HG02938 (cell line): Measurements from ENCODE around the gene CD36.
"Not testable (repeated sequence)": the region's sequence is repeated elsewhere in the genome, so short reads cannot be mapped to it uniquely, and the experiment has no call there.

Experiments
- ATAC-seq: cut with Tn5 transposase; IDR thresholded peaks from one replicate; pipeline ENCODE4 v1.9.1; 2021; ENCODE audit warnings: mild to moderate bottlenecking, moderate library complexity; ENCODE audit not compliant: unreplicated experiment

Gene CD36

DNA sequence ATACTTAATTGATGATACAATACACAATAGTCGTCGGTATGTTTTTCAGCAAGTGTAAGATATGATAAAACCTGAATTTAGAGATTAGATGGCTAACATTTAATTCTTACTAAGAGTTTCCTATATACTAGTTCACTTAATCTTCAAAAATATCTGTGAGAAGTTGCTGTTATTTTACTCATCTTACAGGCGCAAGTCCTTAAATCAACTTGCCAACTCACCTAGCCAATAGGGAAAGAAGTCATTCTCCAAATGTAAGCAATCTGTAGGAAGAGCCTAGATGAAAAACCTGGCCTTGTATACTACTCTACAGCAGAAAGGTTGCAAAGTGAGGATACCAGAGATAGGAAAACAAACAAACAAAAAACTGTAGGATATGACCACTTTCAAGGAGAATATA, 10.6 kb downstream of the CD36 start:
- no peak for ATAC-seq

DNA sequence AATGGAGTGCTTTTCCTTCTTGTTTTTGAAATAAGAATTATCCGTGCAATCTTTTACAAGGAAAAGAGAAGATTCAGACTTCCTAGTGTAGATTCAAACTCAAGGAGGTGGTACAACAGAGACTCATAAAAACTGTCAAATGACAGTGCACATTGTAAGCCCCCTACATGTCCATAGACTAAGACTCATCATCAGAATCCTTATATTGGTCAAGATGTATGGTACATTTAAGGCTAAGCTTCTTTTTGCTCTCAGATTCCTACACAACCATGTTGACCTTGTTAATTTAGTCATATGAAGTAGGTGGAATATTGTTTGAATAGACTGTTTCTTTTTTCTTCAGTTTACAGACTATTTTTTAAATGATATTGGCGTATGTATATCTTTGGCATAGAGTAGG, 11.6 kb downstream of the CD36 start:
- ATAC-seq = no peak

DNA sequence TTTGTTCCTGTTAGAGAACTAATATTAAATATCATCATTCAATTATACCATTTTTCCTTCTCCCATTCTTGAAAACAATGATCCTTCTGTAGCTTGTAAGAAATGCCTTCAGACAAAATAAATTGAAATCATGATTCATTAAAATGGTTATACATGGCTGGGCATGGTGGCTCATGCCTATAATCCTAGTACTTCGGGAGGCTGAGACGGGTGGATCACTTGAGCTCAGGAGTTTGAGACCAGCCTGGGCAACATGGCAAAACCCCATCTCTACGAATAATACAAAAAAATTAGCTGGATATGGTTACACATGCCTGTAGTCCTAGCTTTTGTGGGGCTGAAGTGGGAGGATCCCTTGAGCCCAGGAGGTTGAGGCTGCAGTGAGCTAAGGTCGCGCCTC, 13.0 kb downstream of the CD36 start:
- ATAC-seq = no peak

DNA sequence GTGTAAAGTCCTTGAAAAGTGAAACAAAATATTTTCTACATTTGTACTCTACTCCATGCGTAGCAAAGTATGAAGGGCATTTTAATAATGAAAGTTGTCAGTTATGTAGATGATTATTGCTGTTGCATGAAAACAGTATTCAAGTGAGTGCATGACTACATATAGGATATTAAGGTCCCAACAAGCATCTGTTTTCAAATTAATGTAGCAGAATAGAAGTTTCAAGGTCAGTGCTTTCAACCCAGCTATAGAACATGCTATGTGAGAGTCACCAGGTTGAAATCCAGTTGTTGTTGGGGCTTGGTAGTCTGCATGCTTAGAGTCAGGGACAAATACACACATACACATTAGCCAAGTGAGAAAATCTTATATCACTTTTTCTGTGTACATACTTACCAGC, 14.8 kb downstream of the CD36 start:
- ATAC-seq = no peak

DNA sequence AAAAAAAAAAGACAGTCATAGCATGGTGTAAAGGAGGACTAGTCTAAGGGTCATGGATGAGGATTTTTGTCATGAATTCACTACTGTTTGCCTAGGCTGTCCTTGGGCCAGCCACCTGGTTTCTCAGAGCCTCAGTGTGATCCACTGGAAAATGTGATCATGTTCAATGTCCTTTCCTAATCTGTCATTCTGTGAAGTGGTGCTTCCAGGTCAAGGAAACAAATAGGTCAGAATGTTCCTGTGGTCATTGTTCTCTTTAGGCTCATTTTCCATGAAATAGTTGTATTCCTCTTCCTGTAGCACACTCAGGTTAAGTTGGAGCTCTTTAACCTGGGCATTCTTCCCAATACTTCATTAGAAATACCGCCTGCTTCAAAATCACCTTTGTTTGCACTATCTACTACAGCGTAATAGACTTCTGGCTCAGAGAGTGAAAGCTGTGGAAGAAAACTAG, 16.5 kb downstream of the CD36 start:
- ATAC-seq = no peak

DNA sequence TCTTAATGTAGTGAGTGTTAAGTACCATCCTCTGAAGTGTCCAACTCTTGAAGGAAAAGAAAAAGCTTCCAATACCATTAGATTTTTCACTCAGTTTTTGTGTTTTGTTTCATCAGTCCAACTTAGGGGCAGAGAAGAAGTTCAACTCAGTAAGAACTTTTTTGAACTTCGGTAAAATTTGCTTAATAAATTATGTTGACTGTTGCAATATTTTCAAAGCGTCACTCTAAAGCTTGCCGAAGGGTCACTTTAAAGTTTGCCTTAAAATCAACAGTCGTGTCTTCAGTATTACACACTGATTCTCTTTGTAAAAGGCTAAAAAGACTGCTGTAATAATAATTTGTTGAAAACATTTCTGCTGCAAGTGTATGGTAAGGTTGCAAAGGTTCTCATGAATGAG, 17.6 kb downstream of the CD36 start:
- ATAC-seq = no peak

DNA sequence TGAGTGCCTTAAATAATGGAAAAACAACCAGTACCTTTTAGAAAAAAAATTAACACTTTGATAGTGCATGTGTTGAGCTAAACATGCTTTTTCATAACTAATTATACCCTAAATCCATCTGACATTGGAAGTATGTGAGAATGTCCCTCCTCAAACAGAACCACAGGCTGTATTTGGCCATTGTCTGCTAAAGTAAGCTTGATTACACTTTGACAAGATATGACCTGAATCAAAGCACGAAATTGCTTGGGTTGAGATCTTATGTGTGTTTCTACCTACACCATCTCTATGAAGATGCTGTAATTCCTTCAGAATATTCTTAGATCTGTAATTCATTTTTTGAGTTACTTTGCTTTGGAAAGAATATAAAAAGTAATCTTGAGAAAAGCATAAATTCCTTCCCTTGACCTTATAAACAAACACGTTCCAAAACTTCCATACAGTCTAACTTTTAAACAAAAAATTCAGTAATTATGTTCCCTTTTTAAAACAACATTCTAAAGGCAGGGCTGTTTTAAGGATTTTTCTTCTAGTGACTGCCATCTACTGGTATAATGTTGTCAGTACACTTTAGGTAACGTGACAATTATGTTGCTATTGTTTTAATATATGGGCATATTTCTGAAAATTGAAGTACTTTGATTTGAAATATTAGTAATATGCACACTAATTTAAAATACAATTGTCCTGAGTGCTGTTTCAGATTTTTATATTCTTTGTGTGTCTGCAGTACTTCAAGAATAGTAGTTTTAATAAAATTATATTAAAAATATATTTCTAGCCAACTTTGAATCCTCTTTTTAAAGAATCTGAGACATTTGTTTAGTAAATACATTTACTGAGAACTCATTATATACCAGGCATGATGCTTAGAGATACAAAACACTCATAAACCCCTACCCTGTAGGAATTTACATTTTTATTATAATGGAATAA, 20.9 kb downstream of the CD36 start:
- no peak for ATAC-seq

DNA sequence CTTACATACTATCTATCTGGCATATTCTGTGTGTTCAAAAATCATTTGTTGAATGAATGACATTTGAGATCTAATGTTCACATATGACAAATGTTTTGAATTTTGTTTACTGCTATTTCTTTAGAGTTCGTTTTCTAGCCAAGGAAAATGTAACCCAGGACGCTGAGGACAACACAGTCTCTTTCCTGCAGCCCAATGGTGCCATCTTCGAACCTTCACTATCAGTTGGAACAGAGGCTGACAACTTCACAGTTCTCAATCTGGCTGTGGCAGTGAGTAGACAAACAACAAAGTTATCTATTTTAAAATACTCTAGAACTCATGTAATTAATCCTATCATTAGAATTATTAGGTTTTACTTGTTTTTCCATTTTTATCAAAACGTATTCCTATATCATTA, 22.5 kb downstream of the CD36 start:
- ATAC-seq = no peak

DNA sequence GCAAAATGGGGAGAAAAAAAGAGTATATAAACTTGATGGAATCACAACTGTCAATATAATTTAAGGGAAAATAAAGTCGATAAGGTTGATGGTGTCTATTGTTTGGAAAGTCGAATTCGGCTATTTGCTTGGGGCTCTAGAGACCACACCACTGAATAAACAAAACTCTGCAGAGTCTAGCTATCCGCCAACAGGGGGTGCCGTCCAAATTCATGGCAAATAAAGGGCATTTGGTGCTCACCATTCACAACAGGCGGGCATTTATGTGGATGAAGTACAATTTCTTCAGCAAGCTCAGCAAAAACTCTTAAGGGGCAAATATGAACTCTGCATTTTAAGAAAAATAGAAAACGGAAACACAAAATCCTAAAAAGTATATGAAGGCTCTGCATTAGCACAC, 23.3 kb downstream of the CD36 start:
- ATAC-seq = no peak

DNA sequence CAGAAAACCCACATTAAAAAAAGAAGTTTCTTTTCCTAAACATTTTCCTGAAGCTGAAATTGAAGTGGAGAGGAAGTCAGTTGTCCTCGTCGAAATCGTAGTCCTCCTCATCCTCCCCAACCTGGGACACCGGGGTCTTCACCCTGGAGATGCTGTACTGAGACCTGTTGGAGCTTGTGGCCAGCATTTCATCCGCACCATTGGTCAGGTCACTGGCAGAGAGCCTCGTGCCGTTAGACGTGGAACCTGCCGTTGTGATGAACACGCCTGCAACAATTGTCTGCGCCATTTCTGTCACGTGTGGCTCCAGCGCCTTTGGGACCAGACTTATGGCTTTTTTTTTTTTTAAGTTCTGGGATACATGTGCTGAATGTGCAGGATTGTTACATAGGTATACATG, 23.8 kb downstream of the CD36 start:
- ATAC-seq = no peak

DNA sequence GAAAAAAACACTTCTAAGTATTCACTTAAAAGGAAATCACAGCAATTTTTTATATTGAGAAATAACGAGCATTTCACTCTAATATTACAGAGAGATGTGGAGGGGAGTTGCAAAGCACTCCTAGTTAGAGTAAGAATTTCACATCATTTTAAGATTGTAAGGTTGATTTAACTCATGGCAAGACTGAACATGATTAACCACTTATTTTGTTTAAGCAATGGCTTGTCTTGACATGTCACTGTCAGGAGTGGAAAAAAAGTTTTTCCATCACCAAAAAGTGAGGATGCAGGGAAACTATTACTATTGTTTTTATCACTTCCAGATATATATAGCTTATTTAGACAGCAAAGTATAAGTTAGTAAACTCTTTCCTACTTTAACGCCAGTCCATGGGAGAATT, 27.1 kb downstream of the CD36 start:
- no peak for ATAC-seq

DNA sequence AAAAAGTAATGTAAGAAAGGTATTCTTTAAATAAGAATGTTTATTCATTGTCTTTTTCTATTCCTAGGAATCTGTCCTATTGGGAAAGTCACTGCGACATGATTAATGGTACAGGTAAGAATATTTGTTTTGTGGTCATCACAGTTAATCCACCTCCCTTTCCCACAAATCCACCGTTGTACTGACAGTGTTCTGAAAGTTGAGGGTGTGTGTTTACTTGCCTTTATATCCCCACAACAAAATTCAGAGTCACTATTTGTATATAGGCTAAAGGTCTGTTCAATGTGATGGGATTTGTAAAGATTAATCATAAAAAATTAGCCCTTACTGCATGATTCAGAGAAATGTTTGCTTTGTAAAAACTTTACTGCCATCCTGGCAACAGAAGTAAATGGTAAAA, 27.9 kb downstream of the CD36 start:
- ATAC-seq = no peak

DNA sequence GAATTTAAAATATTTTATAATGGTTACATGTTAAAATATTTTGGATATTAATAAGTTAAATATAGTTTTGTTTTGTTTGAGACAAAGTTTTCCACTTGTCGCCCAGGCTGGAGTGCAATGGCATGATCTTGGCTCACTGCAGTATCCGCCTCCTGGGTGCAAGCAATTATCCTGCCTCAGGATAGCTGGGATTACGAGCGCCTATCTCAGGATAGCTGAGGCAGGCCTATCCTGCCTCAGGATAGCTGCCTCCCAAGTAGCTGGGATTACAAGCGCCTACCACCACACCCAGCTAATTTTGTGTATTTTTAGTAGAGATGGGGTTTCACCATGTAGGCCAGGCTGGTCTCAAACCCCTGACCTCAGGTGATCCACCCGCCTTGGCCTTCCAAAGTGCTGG, 30.9 kb downstream of the CD36 start:
- not testable (repeated sequence) for ATAC-seq

DNA sequence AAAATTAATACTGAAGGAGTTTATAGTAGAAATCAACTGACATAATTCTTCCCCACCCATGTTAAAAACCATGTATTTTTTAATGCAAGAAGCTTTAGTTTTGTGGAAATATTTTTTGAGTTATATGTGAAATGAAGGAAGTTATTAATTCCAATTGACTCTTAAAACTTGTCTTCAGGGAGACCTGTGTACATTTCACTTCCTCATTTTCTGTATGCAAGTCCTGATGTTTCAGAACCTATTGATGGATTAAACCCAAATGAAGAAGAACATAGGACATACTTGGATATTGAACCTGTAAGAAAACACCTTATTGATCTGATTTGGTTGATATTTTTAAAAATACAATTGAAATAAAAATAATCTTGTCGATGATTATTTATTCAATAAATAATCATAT, 33.3 kb downstream of the CD36 start:
- ATAC-seq = no peak

DNA sequence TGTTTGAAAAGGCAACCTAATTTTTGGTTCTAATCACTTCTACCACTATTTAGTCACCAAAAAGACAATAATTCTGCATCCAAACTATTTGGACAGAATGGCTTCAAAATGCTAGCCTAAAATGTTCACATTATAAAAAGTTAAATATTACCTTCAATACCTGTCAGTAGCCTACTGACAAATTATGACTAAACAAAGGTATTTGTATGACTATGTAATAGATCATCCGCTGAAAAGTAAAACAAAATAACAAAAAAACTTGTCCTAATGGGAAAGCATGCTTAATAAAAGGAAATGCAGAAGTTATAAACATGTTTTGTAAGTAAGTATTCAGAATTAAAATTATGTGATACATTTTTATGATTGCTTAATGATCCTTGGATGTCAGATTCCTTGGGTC, 36.6 kb downstream of the CD36 start:
- ATAC-seq = no peak

DNA sequence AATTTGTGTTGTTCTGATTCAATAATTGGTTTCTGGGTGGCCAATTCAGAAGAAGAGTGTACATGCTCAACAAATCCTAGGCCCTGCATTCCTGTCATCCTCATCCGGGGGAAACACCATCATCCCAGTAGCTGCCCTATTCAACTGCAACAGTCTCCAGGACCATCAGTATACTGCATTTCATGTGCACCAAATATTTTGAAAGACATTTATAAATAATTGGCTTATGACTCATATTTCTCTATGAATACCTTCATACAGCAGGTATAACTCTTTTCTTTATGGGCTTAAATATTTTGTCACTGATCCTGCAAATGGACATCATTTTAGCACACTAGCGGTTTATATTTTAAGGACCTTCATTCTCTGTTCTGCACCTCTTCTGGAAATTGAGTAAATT, 38.0 kb downstream of the CD36 start:
- ATAC-seq = no peak

DNA sequence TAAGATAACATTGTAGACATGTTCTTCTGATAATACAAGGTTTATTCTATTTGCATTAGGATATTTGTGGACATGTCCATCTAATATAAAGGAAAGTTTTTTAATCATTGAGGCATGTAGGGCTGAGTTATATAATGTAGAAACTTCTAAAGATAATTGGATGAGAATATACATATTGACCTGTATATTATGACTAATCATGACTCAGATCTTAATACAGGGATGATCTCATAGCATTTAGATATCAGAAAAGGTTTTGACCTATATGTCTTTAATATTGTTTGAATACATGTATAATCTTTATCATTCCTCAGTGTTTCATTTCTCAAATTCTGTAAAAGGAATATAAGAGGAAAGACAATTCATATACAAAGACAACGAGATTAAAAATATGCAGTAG, 39.2 kb downstream of the CD36 start:
- ATAC-seq = no peak

DNA sequence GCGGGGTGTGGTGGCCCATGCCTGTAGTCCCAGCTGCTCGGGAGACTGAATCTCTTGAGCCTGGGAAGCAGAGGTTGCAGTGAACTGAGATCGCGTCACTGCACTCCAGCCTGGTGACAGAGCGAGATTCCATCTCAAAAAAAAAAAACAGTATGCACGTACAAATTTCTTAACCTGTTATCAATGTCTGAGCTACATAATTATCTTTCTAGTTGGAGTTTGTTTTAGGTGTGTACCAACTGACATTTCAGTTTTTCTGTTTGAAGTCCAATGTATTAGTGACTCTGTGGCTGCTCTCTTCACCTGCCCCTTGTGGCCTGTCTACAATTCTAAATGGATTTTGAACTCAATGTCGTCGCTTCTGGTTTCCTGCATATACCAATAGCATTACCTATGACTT, 40.3 kb downstream of the CD36 start:
- no peak for ATAC-seq

DNA sequence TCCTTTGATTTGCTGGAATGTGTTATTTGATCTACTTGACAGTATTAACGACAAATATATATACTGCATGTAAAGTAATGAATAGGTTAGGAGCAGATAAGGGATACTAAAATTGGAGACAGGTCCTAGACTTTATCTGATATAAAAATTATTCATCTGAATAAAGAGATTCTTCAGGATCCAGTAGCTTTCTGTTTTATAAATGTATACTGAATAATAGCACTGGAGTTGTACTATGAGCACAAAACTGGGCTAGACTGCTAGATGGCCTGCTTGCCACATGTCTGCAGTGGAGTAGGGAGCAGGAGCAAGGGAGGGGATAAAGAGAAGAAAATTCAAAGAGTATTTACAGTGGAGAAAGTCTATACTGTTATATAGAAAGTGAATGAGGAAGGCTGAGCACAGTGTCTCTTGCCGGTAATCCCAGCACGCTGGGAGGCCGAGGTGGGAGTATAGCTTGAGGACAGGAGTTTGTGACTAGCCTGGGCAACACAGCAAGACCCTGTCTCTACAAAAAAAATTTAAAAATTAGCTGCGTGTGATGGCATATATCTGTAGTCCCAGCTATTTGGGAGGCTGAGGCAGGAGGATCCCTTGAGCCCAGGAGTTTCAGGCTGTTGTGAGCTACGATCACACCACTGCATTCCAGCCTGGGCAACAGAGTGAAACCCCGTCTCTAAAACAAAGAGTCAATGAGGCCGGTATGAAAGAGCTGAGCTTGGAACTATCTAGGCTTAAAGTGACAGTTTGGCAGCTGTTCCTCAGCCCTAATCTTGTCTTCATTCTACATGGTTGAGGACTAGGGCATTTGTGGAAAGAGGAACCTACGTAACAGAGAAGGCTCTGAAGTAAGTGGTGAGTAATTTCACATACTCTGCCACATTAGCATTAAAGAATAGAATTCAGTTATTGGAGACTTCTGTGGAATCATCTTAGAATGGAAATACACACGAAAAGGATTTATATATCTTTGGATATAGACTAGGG, 41.8 kb downstream of the CD36 start:
- ATAC-seq = no peak

DNA sequence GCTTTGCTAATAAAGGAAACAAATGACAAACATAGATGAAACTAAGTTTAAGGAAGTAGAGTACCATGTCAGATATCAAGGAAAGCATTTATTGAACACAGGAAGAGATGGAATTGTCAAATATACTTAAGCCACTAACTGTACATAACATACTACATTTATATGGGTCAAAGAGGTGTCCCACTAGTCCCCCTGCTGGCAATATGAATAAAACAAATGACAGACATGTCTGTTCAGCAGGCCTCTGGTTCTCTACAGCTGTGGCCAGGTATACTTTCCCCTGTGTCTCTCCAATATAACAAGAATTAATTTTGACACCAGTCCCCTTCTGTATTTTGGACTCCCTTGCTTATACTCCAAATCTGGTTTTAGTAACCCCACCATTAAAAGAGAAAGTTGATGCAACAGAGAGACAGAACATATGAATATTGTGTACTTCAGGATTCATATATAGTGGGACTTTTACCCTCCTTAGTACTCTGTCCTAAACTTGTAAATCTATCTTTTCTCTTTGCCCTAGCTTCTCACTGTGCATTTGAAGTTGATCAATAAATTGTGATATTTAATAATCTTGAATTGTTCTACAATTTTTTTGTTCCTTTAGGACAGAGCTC, 42.9 kb downstream of the CD36 start:
- ATAC-seq = peak; percentile 84

DNA sequence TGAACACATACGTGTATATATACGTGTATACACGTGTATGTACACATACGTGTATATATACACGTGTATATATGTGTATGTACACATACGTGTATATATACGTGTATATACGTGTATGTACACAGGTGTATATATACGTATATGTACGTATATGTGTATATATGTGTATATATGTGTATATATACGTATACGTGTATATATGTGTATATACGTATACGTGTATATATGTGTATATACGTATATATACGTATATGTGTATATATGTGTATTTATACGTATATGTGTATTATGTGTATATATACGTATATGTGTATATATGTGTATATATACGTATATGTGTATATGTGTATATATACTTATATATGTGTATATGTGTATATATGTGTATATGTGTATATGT, 44.3 kb downstream of the CD36 start:
- no peak for ATAC-seq
